Tibial nerve (tissue), 4 donors: ENCODE measurements around the gene VSTM4. TPM values are rescaled to one million over a fixed set of nuclear protein-coding genes. Genes with fewer than 3 reads are reported as not detected.

Source experiments
- DNase-seq, 2 donors: peaks; one replicate each; pipeline ENCODE4 v3.0.0-alpha.2; 2019; ENCODE audit warnings: low spot score in 2 of 2
- H3K27ac ChIP-seq, 4 donors: fragments of 200-600 bp; sonication (generic) in 3 of 4; one replicate each; pipeline ENCODE4 v1.5.1; 2017 to 2019; ENCODE audit warnings: mild to moderate bottlenecking in 1 of 4
- H3K27me3 ChIP-seq, 2 donors: fragments of 200-600 bp; sonication (generic) in 1 of 2; one replicate each; pipeline versions ENCODE4 v1.5.1 to v1.6.0; 2017 to 2019
- H3K36me3 ChIP-seq, 3 donors: fragments of 200-600 bp; sonication (generic); one replicate each; pipeline ENCODE4 v1.5.1; 2018 to 2019
- H3K4me1 ChIP-seq, 4 donors: fragments of 200-600 bp; sonication (generic) in 3 of 4; one replicate each; pipeline ENCODE4 v1.5.1; 2017 to 2019
- H3K4me3 ChIP-seq, 4 donors: fragments of 200-600 bp; sonication (generic) in 3 of 4; one replicate each; pipeline ENCODE4 v1.5.1; 2017 to 2019; ENCODE audit warnings: mild to moderate bottlenecking in 1 of 4, moderate library complexity in 1 of 4
- H3K9me3 ChIP-seq, 4 donors: fragments of 200-600 bp; sonication (generic) in 3 of 4; one replicate each; pipeline ENCODE4 v1.5.1; 2017 to 2019
- CTCF ChIP-seq, 5 experiments: fragments of 200-600 bp in 3 of 5; fragments of 450-650 bp in 2 of 5; sonication (generic) in 3 of 5; IDR thresholded peaks; one replicate each; pipeline ENCODE4 v1.5.1; 2016 to 2019; ENCODE audit warnings: antibody characterized with exemption in 5 of 5, mild to moderate bottlenecking in 3 of 5, moderate library complexity in 2 of 5
- EP300 ChIP-seq, 2 donors: sonication (generic); formaldehyde crosslinking; IDR thresholded peaks; one replicate each; pipeline ENCODE4 v1.6.1; 2017; ENCODE audit warnings: antibody characterized with exemption in 2 of 2, mild to moderate bottlenecking in 1 of 2
- POLR2A ChIP-seq, 2 donors: fragments of 450-650 bp; IDR thresholded peaks; one replicate each; pipeline ENCODE4 v1.6.1; 2017; ENCODE audit warnings: antibody characterized with exemption in 2 of 2, mild to moderate bottlenecking in 2 of 2, moderate library complexity in 2 of 2
- WGBS, 2 donors: methylation state at CpG; one replicate each; pipeline ENCODE4 v1.1.5; 2018; 5-methylcytosine and 5-hydroxymethylcytosine counted together
- total RNA-seq, 4 donors: library from RNA; depleted of rRNA; stranded (reverse); fragments of >200 nt; gene quantifications; one replicate each; pipeline ENCODE4 v1.1.0, GENCODE V29; 2016

The VSTM4 gene
- total RNA-seq, 4 donors from 2014 or later = 9.8 to 18.2 (median 12.8) TPM

- TF ChIP-seq CTCF (IDR thresholded peaks at IDR 0.05) (no peak), EP300 (IDR thresholded peaks at IDR 0.05) (no peak)
- 94 to 95% methylated on average over 3 of the region's 3 CpGs for WGBS, 2 donors
- no peak for DNase-seq
- H3K27ac ChIP-seq = no peak overlapping the region
- no peaks in the 10 kb centered on the region for H3K9me3 ChIP-seq
- no peaks in the 10 kb centered on the region for H3K4me1 ChIP-seq
- H3K4me3 ChIP-seq = no peak overlapping the region
- no peaks in the 10 kb centered on the region for H3K27me3 ChIP-seq
- no peaks in the 10 kb centered on the region for H3K36me3 ChIP-seq
Observed at GRCh38 chr10:49157229-49157628, 41.9 kb upstream of the VSTM4 start.

- no peaks in the 10 kb centered on the region for H3K27me3 ChIP-seq
- no peaks in the 10 kb centered on the region for H3K4me1 ChIP-seq
- no peak overlapping the region for H3K4me3 ChIP-seq
- no peak for TF ChIP-seq POLR2A (IDR thresholded peaks at IDR 0.05)
- no peak for TF ChIP-seq EP300 (IDR thresholded peaks at IDR 0.05)
- TF ChIP-seq CTCF (IDR thresholded peaks at IDR 0.05) = no peak
- no peak overlapping the region for H3K27ac ChIP-seq
- 84 to 91% methylated on average over 6 of the region's 6 CpGs for WGBS, 2 donors
- no peaks in the 10 kb centered on the region for H3K36me3 ChIP-seq
- H3K9me3 ChIP-seq = no peaks in the 10 kb centered on the region
- no peak for DNase-seq
Observed at GRCh38 chr10:49154641-49155040, 39.3 kb upstream of the VSTM4 start.

GRCh38 chr10:49153971-49154370 lies 38.6 kb upstream of the VSTM4 start:
- TF ChIP-seq CTCF (IDR thresholded peaks at IDR 0.05) = no peak
- no peak for TF ChIP-seq POLR2A (IDR thresholded peaks at IDR 0.05)
- TF ChIP-seq EP300 (IDR thresholded peaks at IDR 0.05) = no peak
- WGBS, 2 donors = 88 to 90% methylated on average over 1 of the region's 1 CpG
- DNase-seq = no peak
- Histone ChIP-seq H3K36me3 (no peaks in the 10 kb centered on the region), H3K4me3 (no peak overlapping the region), H3K9me3 (no peaks in the 10 kb centered on the region), H3K27me3 (no peaks in the 10 kb centered on the region), H3K27ac (no peak overlapping the region), H3K4me1 (no peaks in the 10 kb centered on the region)

- TF ChIP-seq CTCF (IDR thresholded peaks at IDR 0.05) = no peak
Observed at GRCh38 chr10:49153115-49153514, 37.8 kb upstream of the VSTM4 start.

GRCh38 chr10:49152663-49153062 lies 37.3 kb upstream of the VSTM4 start:
- no peak for DNase-seq
- Histone ChIP-seq H3K4me3 (no peak overlapping the region), H3K36me3 (no peaks in the 10 kb centered on the region), H3K9me3 (peaks cover 0 to 8% (median under 1%) of the 10 kb centered on the region in 4 donors), H3K27ac (no peak overlapping the region), H3K4me1 (no peaks in the 10 kb centered on the region), H3K27me3 (no peaks in the 10 kb centered on the region)
- TF ChIP-seq POLR2A (IDR thresholded peaks at IDR 0.05) (no peak), EP300 (IDR thresholded peaks at IDR 0.05) (no peak), CTCF (IDR thresholded peaks at IDR 0.05) (no peak)
- 88 to 93% methylated on average over 4 of the region's 4 CpGs for WGBS, 2 donors

More at GRCh38 chr10:49153115-49153514, 37.8 kb upstream of the VSTM4 start:
- H3K4me1 ChIP-seq = no peaks in the 10 kb centered on the region
- WGBS, 2 donors = 64 to 81% methylated on average over 4 of the region's 4 CpGs
- H3K36me3 ChIP-seq = no peaks in the 10 kb centered on the region
- H3K27me3 ChIP-seq = no peaks in the 10 kb centered on the region
- H3K4me3 ChIP-seq = no peak overlapping the region
- H3K27ac ChIP-seq = no peak overlapping the region
- DNase-seq = no peak
- H3K9me3 ChIP-seq = peaks cover 0 to 4% (median 0%) of the 10 kb centered on the region in 4 donors
